Fibroblast of skin of scalp (primary cell): ENCODE measurements around the gene PCCA.
"Not testable (repeated sequence)": the region's sequence is repeated elsewhere in the genome, so short reads cannot be mapped to it uniquely, and the experiment has no call there.

Experiments used
- DNase-seq: peaks from one replicate; pipeline ENCODE4 v3.0.0-alpha.2; 2013

The PCCA gene

GRCh38 chr13:100247937-100248336 is 159.0 kb downstream of the PCCA start:
- DNase-seq = no peak

- no peak for DNase-seq
These were observed 165.1 kb downstream of the PCCA start for GRCh38 chr13:100254002-100254401.

- no peak for DNase-seq
These were observed 173.5 kb downstream of the PCCA start for GRCh38 chr13:100262404-100262803.

- no peak for DNase-seq
These were observed 177.1 kb downstream of the PCCA start for GRCh38 chr13:100266026-100266425.

GRCh38 chr13:100269837-100270236 is 180.9 kb downstream of the PCCA start:
- peak; percentile 65 for DNase-seq

GRCh38 chr13:100273138-100273537 is 184.2 kb downstream of the PCCA start:
- DNase-seq = no peak

GRCh38 chr13:100273552-100273951 is 184.7 kb downstream of the PCCA start:
- DNase-seq = no peak

- peak; percentile 48 for DNase-seq
These were observed 186.1 kb downstream of the PCCA start for GRCh38 chr13:100274942-100275506.

- no peak for DNase-seq
These were observed 186.9 kb downstream of the PCCA start for GRCh38 chr13:100275746-100276145.

- DNase-seq = no peak
These were observed 191.8 kb downstream of the PCCA start for GRCh38 chr13:100280681-100281080.

- not testable (repeated sequence) for DNase-seq
These were observed 193.4 kb downstream of the PCCA start for GRCh38 chr13:100282306-100282705.

GRCh38 chr13:100290165-100290801 is 201.4 kb downstream of the PCCA start:
- DNase-seq = no peak

GRCh38 chr13:100291624-100292023 is 202.7 kb downstream of the PCCA start:
- DNase-seq = no peak

- DNase-seq = no peak
These were observed 208.5 kb downstream of the PCCA start for GRCh38 chr13:100297413-100297812.

- no peak for DNase-seq
These were observed 209.3 kb downstream of the PCCA start for GRCh38 chr13:100298116-100298681.

- no peak for DNase-seq
These were observed 209.8 kb downstream of the PCCA start for GRCh38 chr13:100298691-100299090.

GRCh38 chr13:100300243-100300642 is 211.3 kb downstream of the PCCA start:
- no peak for DNase-seq

- DNase-seq = no peak
These were observed 211.8 kb downstream of the PCCA start for GRCh38 chr13:100300708-100301107.

- no peak for DNase-seq
These were observed 212.5 kb downstream of the PCCA start for GRCh38 chr13:100301418-100301817.

- DNase-seq = no peak
These were observed 213.5 kb downstream of the PCCA start for GRCh38 chr13:100302391-100302790.

GRCh38 chr13:100304229-100304628 is 215.3 kb downstream of the PCCA start:
- no peak for DNase-seq

GRCh38 chr13:100305398-100305797 is 216.5 kb downstream of the PCCA start:
- no peak for DNase-seq

- DNase-seq = no peak
These were observed 217.1 kb downstream of the PCCA start for GRCh38 chr13:100306030-100306429.

GRCh38 chr13:100306434-100306999 is 217.6 kb downstream of the PCCA start:
- no peak for DNase-seq
